Sigmoid colon (tissue), 7 donors: ENCODE data around the gene NOD2. TPM values are rescaled to one million over a fixed set of nuclear protein-coding genes. Genes with fewer than 3 reads are reported as not detected.

Source experiments
- DNase-seq: peaks from one replicate; pipeline ENCODE4 v3.0.0-alpha.2; 2019
- H3K27ac ChIP-seq, 4 donors: fragments of 200-600 bp; sonication (generic); one replicate each; pipeline ENCODE4 v1.5.1; 2016 to 2019; ENCODE audit warnings: mild to moderate bottlenecking in 1 of 4
- H3K27me3 ChIP-seq, 3 donors: fragments of 200-600 bp; sonication (generic); one replicate each; pipeline ENCODE4 v1.5.1; 2019; ENCODE audit warnings: mild to moderate bottlenecking in 1 of 3
- H3K36me3 ChIP-seq, 4 donors: fragments of 200-600 bp; sonication (generic); one replicate each; pipeline ENCODE4 v1.5.1; 2016 to 2019
- H3K4me1 ChIP-seq, 4 donors: fragments of 200-600 bp; sonication (generic); one replicate each; pipeline ENCODE4 v1.5.1; 2017 to 2019
- H3K4me3 ChIP-seq, 4 donors: fragments of 200-600 bp; sonication (generic); one replicate each; pipeline ENCODE4 v1.5.1; 2017 to 2019; ENCODE audit warnings: mild to moderate bottlenecking in 2 of 4, moderate library complexity in 1 of 4
- H3K9me3 ChIP-seq, 4 donors: fragments of 200-600 bp in 3 of 4; sonication (generic) in 3 of 4; one replicate each; pipeline versions ENCODE4 v1.5.1 to v1.6.1; 2013 to 2019
- EP300 ChIP-seq, 4 donors: sonication (generic); formaldehyde crosslinking; IDR thresholded peaks; one replicate each; pipeline ENCODE4 v1.6.1; 2017; ENCODE audit warnings: antibody characterized with exemption in 4 of 4
- POLR2A ChIP-seq, 2 donors: fragments of 450-650 bp; IDR thresholded peaks; one replicate each; pipeline ENCODE4 v1.6.1; 2016; ENCODE audit warnings: antibody characterized with exemption in 2 of 2, mild to moderate bottlenecking in 2 of 2, moderate library complexity in 2 of 2
- POLR2AphosphoS5 ChIP-seq, 4 donors: sonication (generic); formaldehyde crosslinking; IDR thresholded peaks; one replicate each; pipeline ENCODE4 v1.6.1; 2017; ENCODE audit warnings: antibody characterized with exemption in 4 of 4
- WGBS, 2 donors: extraction: QIAGEN DNeasy Blood & Tissue Kit; methylation state at CpG; one replicate each; pipeline ENCODE4 v1.1.7; 2013; 5-methylcytosine and 5-hydroxymethylcytosine counted together
- intact Hi-C: fragments of 100-400 bp; cut with DNase I; formaldehyde crosslinking; loops from one replicate; pipeline ENCODE4 v1.15.1; 2023
- polyA plus RNA-seq, 3 donors: library from polyadenylated mRNA; stranded (reverse); fragments of 200-250 nt; gene quantifications; one replicate each; pipeline ENCODE4 v1.2.3, GENCODE V29; 2013
- total RNA-seq, 4 donors: library from RNA; depleted of rRNA; stranded (reverse); fragments of >200 nt; gene quantifications; one replicate each; pipeline ENCODE4 v1.1.0, GENCODE V29; 2016
- TF ChIP-seq, protein P1 (sequence below), 4 experiments: fragments of 450-650 bp in 3 of 4; fragments of 200-600 bp in 1 of 4; IDR thresholded peaks; one replicate each; pipeline ENCODE4 v1.5.1; 2016 to 2019; ENCODE audit warnings: antibody characterized with exemption in 4 of 4, mild to moderate bottlenecking in 3 of 4, moderate library complexity in 2 of 4
- donor health status: healthy with polysubstance abuse.
- donor health status: Bipolar disorder and iron deficiency.
- donor health status: healthy.

The NOD2 gene
- total and polyA plus RNA-seq, 7 donors: 0.23 to 3.0 (median 2.5) TPM

DNA sequence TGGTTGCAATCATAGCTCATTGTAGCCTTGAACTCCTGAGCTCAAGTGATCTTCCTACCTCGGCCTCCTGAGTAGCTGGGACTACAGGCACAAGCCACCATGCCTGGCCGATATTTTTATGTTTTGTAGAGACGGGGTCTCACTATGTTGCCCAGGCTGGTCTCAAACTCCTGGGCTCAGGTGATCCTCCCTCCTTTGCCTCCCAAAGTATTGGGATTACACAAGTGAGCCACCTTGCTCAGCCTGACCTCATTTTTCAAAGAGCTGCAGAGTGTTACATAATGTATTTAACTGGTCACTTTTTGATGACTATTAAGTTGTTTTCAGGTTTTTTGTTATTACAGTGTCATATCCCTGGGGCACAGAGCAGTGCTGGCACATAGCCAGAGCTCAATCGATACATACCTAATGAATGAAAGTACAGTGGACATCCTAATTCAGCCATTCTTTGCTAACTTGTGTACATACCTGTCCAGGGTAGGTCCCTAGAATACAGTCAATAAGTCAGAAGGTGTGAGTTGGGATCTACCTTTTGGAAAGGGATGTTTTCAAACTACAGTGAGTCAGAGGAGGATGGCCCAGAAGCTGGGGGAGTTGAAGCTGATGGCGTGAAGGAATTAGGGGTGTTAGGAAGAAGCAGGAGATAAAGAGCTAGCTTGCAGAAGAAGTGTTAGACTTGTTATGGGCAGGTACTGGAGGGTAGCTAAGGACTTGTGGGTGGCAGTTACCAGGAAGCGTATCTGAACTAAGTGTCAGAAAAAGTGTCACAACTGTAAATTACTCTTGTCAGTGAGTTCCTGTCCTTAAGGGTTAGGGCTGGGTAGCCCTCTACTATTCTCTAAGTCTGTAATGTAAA, 28.4 kb downstream of the NOD2 start:
- H3K4me1 ChIP-seq: no peaks in the 10 kb centered on the region
- no peaks in the 10 kb centered on the region for H3K27me3 ChIP-seq
- no peaks in the 10 kb centered on the region for H3K9me3 ChIP-seq
- TF ChIP-seq, protein P1, sequence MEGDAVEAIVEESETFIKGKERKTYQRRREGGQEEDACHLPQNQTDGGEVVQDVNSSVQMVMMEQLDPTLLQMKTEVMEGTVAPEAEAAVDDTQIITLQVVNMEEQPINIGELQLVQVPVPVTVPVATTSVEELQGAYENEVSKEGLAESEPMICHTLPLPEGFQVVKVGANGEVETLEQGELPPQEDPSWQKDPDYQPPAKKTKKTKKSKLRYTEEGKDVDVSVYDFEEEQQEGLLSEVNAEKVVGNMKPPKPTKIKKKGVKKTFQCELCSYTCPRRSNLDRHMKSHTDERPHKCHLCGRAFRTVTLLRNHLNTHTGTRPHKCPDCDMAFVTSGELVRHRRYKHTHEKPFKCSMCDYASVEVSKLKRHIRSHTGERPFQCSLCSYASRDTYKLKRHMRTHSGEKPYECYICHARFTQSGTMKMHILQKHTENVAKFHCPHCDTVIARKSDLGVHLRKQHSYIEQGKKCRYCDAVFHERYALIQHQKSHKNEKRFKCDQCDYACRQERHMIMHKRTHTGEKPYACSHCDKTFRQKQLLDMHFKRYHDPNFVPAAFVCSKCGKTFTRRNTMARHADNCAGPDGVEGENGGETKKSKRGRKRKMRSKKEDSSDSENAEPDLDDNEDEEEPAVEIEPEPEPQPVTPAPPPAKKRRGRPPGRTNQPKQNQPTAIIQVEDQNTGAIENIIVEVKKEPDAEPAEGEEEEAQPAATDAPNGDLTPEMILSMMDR (IDR thresholded peaks at IDR 0.05): no peak
- TF ChIP-seq POLR2A (IDR thresholded peaks at IDR 0.05) (no peak), POLR2AphosphoS5 (IDR thresholded peaks at IDR 0.05) (no peak), EP300 (IDR thresholded peaks at IDR 0.05) (no peak)
- no peaks in the 10 kb centered on the region for H3K36me3 ChIP-seq
- H3K27ac ChIP-seq: no peak overlapping the region
- no peak overlapping the region for H3K4me3 ChIP-seq
- intact Hi-C loops: no loop called here
- 87 to 93% methylated on average over 6 of the region's 6 CpGs for WGBS, 2 donors
- DNase-seq: peak; percentile 40

DNA sequence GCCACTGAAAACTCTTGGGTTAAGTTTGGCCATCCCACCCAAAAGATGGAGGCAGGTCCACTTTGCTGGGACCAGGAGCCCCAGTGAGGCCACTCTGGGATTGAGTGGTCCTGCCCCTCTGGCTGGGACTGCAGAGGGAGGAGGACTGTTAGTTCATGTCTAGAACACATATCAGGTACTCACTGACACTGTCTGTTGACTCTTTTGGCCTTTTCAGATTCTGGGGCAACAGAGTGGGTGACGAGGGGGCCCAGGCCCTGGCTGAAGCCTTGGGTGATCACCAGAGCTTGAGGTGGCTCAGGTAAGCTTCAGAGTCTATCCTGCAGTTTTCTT, 29.0 kb downstream of the NOD2 start:
- H3K36me3 ChIP-seq: no peaks in the 10 kb centered on the region
- peak; percentile 29 for DNase-seq
- TF ChIP-seq POLR2A (IDR thresholded peaks at IDR 0.05) (no peak), POLR2AphosphoS5 (IDR thresholded peaks at IDR 0.05) (no peak), EP300 (IDR thresholded peaks at IDR 0.05) (no peak)
- TF ChIP-seq, protein P1 (IDR thresholded peaks at IDR 0.05): no peak
- 91 to 98% methylated on average over 1 of the region's 1 CpG for WGBS, 2 donors
- H3K27me3 ChIP-seq: no peaks in the 10 kb centered on the region
- H3K9me3 ChIP-seq: no peaks in the 10 kb centered on the region
- no peak overlapping the region for H3K4me3 ChIP-seq
- no peak overlapping the region for H3K27ac ChIP-seq
- no peaks in the 10 kb centered on the region for H3K4me1 ChIP-seq
- intact Hi-C loops: no loop called here

DNA sequence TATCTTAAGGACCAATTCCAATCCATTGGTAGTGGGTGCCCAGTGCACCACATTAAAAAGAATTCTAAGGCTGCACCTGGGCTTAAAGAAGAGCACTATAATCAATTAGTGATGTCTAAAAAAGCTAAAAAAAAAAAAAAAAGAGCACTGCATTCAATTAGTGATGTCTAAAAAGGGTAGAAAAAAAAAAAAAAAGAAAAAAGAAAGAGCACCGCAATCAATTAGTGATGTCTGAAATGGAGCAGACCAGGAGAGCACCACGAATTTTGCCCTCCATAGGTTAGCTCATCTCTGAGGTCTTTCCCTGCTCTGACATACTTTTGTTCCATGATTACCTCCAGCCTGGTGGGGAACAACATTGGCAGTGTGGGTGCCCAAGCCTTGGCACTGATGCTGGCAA, 29.6 kb downstream of the NOD2 start:
- no peak for DNase-seq
- no peak overlapping the region for H3K27ac ChIP-seq
- TF ChIP-seq EP300 (IDR thresholded peaks at IDR 0.05): no peak
- no peak for TF ChIP-seq POLR2AphosphoS5 (IDR thresholded peaks at IDR 0.05)
- no peak for TF ChIP-seq POLR2A (IDR thresholded peaks at IDR 0.05)
- TF ChIP-seq, protein P1 (IDR thresholded peaks at IDR 0.05): no peak
- intact Hi-C loops: no loop called here
- no peaks in the 10 kb centered on the region for H3K4me1 ChIP-seq
- no peak overlapping the region for H3K4me3 ChIP-seq
- WGBS, 2 donors: 83 to 93% methylated on average over 2 of the region's 2 CpGs
- H3K9me3 ChIP-seq: no peaks in the 10 kb centered on the region
- H3K27me3 ChIP-seq: no peaks in the 10 kb centered on the region
- no peaks in the 10 kb centered on the region for H3K36me3 ChIP-seq

GRCh38 chr16:50724306-50724705, 30.9 kb downstream of the NOD2 start:
- H3K9me3 ChIP-seq: no peaks in the 10 kb centered on the region
- no peaks in the 10 kb centered on the region for H3K27me3 ChIP-seq
- no peaks in the 10 kb centered on the region for H3K36me3 ChIP-seq
- H3K27ac ChIP-seq: no peak overlapping the region
- no peak overlapping the region for H3K4me3 ChIP-seq
- no peaks in the 10 kb centered on the region for H3K4me1 ChIP-seq
- intact Hi-C loops: no loop called here
- no peak for DNase-seq
- TF ChIP-seq, protein P1 (IDR thresholded peaks at IDR 0.05): no peak
- TF ChIP-seq POLR2A (IDR thresholded peaks at IDR 0.05): no peak
- no peak for TF ChIP-seq EP300 (IDR thresholded peaks at IDR 0.05)
- TF ChIP-seq POLR2AphosphoS5 (IDR thresholded peaks at IDR 0.05): no peak
